Activated CD4-positive, alpha-beta memory T cell treated with anti-CD3 and anti-CD28 coated beads, Interleukin-2, amount 10 ng/mL, durations not matched to agents 7 days and 5 days (primary cell): ENCODE measurements around the gene CHRNG. TPM values are rescaled to one million over a fixed set of nuclear protein-coding genes. Genes with fewer than 3 reads are reported as not detected.

Experiments used
- CTCF ChIA-PET: fragments of 350-600 bp; sonication (Branson Sonifier 250); formaldehyde crosslinking; loops from one replicate; lab custom pipeline; 2021; ENCODE audit warnings: antibody characterized with exemption, inconsistent platforms; lab: Charles Lee
- POLR2A ChIA-PET: fragments of 350-600 bp; sonication (Branson Sonifier 250); formaldehyde crosslinking; loops from one replicate; lab custom pipeline; 2021; ENCODE audit warnings: antibody characterized with exemption; lab: Charles Lee
- DNase-seq: peaks from one replicate; pipeline ENCODE4 v3.0.0-alpha.2; 2020
- H3K27ac Mint-ChIP-seq: one replicate; pipeline ENCODE4 v1.8.0; 2021; ENCODE audit warnings: mild to moderate bottlenecking, mixed read lengths
- H3K27me3 Mint-ChIP-seq: one replicate; pipeline ENCODE4 v1.8.0; 2021; ENCODE audit warnings: mixed read lengths
- H3K36me3 Mint-ChIP-seq: one replicate; pipeline ENCODE4 v1.8.0; 2021; ENCODE audit warnings: low read depth, mixed read lengths
- H3K4me1 Mint-ChIP-seq: one replicate; pipeline ENCODE4 v1.8.0; 2021; ENCODE audit warnings: mixed read lengths
- H3K4me3 Mint-ChIP-seq: one replicate; pipeline ENCODE4 v1.8.0; 2021; ENCODE audit warnings: mild to moderate bottlenecking, mixed read lengths
- H3K9me3 Mint-ChIP-seq: one replicate; pipeline ENCODE4 v1.8.0; 2021; ENCODE audit warnings: mixed read lengths
- total RNA-seq, 2 experiments: library from RNA; stranded (reverse); gene quantifications; one replicate each; pipeline ENCODE4 v1.2.3, GENCODE V29; 2021

Gene CHRNG
- total RNA-seq, 2 experiments from 2014 or later: not detected

DNA sequence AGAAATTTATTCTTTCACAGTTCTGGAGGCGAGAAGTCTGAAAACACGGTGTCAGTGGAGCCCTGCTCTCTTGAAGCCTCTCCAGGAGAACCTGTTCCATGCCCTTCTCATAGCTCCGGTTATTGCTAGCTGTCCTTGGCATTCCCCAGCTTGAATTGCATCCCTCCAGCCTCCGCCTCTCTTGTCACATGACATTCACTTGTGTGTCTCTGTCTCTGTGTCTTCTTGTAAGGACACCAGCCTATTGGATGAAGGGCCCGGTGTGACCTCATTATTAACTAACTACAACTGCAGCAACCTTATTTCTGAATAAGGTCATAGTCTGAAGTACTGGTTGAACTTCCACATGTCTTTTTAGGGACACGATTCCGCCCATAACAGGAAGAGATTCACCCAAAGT is 23.9 kb upstream of the CHRNG start:
- DNase-seq: no peak
- Mint-ChIP-seq H3K36me3 (no peaks in the 10 kb centered on the region), H3K27ac (no peak overlapping the region), H3K27me3 (peaks cover 13% of the 10 kb centered on the region), H3K9me3 (no peaks in the 10 kb centered on the region), H3K4me3 (no peak overlapping the region), H3K4me1 (no peaks in the 10 kb centered on the region)
- CTCF ChIA-PET: no interaction called here
- POLR2A ChIA-PET: no interaction called here

DNA sequence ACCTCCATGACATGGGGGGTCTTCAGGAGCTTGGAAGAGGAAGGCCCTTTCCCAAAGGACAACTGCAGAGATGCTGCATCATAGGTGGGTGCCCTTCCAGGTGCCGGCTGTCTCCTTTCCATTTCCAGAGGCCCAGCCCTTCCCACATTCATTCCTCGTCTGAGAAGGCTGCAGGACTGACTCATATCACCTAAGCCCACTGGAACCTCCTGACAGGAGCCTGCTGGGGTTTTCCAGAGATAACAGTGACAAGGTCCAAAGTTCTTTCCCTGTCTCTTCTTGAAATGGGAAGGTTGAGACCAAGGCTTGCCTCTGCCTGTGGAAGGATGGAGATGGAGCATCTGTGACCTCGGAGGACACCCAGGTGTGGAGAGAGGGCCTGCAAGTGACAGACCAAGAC is 22.9 kb upstream of the CHRNG start:
- H3K36me3 Mint-ChIP-seq: no peaks in the 10 kb centered on the region
- ChIA-PET CTCF (no interaction called here), POLR2A (no interaction called here)
- H3K9me3 Mint-ChIP-seq: no peaks in the 10 kb centered on the region
- H3K4me3 Mint-ChIP-seq: no peak overlapping the region
- no peak overlapping the region for H3K27ac Mint-ChIP-seq
- H3K4me1 Mint-ChIP-seq: peaks cover 2% of the 10 kb centered on the region
- H3K27me3 Mint-ChIP-seq: peaks cover 15% of the 10 kb centered on the region
- DNase-seq: no peak

DNA sequence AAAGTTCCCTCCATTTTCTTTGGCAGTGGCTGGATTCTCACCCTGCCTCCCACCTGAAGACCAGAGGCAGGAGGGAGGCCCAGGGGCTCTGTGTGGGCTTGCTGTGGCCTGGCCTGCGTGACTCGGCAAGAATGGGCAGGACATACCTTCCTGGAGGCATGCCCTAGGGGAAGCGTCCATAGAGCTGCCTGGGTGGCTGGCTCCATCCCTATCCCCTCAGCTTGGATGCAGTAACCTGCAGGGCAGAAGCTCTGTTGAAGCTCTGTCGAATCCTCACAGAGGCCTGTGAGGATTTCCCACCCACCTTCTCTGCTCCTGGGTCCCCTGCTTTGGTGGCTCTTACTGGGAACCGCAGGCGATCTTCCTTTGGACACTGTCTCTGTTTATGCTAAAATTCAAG is 20.6 kb upstream of the CHRNG start:
- H3K27me3 Mint-ChIP-seq: peaks cover 19% of the 10 kb centered on the region
- ChIA-PET CTCF (no interaction called here), POLR2A (no interaction called here)
- no peak for DNase-seq
- H3K4me3 Mint-ChIP-seq: no peak overlapping the region
- no peak overlapping the region for H3K27ac Mint-ChIP-seq
- peaks cover 6% of the 10 kb centered on the region for H3K4me1 Mint-ChIP-seq
- no peaks in the 10 kb centered on the region for H3K36me3 Mint-ChIP-seq
- H3K9me3 Mint-ChIP-seq: no peaks in the 10 kb centered on the region

DNA sequence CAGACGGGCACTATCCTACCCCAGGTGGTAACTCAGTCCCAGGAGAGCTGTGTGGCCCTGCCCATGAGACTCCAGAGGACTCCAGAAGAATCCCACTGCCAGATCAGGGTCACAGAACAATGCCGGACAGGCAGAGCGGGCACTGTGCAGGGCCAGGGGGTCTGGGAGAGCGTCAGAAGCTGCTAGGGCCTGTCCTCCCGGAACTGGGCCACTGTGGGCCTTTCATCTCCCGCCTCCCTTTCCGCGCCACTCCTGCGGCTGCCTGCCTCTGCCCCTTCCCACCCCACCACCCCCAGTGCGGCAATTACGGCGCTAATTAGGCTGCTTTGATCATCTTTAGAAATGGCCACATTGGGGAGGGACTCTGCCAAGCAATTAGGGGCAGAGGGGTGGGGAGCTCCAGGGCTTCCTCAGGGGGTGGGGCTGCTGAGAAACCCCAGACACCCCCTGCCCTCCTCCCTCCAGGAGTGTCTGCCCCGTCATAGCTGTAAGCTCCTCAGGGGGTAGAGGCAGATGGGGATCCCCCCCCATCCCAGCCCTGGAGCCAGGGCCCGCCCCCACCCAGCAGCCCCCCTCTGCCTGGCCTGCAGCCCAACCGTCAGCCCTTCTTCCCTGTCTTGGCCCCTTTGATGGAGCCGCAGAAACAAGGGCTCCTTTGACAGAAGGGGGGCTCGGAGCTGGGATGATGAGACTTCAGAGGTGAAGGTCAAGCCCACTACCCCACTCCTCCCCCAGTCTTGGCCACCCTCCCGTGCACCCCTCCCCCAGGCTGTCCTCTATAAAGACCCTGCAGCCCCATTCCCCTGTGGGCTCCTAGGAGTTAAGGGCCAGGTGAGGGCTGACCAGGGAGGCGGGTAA is 19.7 kb upstream of the CHRNG start, which contains the start of gene PRSS56:
Gene PRSS56 (plus strand): TSS at position 808 of the 858 bp plus-strand sequence. CDS start 211 bp downstream, outside the sequence.
- DNase-seq: no peak
- CTCF ChIA-PET: interaction anchor here (1.2 to 1.4 kb wide), 2 partner anchors 28 to 72 kb away, joined by 5 to 7 read pairs; no protein-coding TSS in a partner anchor
- Mint-ChIP-seq H3K36me3 (no peaks in the 10 kb centered on the region), H3K4me3 (no peak within 1 kb of the TSS), H3K9me3 (no peaks in the 10 kb centered on the region), H3K27me3 (peaks cover 22% of the 10 kb centered on the region), H3K27ac (no peak within 1 kb of the TSS), H3K4me1 (peaks cover 10% of the 10 kb centered on the region)
- POLR2A ChIA-PET: interaction anchor here (1.1 kb wide), 1 partner anchor 72 kb away, joined by 3 read pairs; no protein-coding TSS in a partner anchor

DNA sequence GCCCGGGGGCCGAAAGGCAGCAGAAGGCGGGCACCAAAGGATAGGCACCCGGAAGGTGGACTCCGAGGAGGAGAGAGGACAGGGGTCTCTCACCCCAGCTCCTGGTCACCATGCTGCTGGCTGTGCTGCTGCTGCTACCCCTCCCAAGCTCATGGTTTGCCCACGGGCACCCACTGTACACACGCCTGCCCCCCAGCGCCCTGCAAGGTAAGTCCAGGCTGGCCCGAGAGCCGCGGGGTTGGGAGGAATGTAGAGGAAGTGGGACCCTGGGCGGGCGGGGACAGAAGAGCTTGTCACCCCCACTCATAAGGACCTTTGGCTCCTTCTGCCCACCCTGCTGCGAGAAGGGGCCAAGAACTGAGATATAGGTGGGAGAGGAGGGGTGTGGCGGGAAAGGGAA is 19.0 kb upstream of the CHRNG start:
- H3K27ac Mint-ChIP-seq: no peak overlapping the region
- no peaks in the 10 kb centered on the region for H3K9me3 Mint-ChIP-seq
- ChIA-PET CTCF (interaction anchor here (1.2 to 1.4 kb wide), 2 partner anchors 27 to 73 kb away, joined by 5 to 7 read pairs; no protein-coding TSS in a partner anchor), POLR2A (interaction anchor here (1.1 kb wide), 1 partner anchor 73 kb away, joined by 3 read pairs; no protein-coding TSS in a partner anchor)
- no peak for DNase-seq
- peaks cover 10% of the 10 kb centered on the region for H3K4me1 Mint-ChIP-seq
- no peaks in the 10 kb centered on the region for H3K36me3 Mint-ChIP-seq
- no peak overlapping the region for H3K4me3 Mint-ChIP-seq
- H3K27me3 Mint-ChIP-seq: peaks cover 24% of the 10 kb centered on the region

DNA sequence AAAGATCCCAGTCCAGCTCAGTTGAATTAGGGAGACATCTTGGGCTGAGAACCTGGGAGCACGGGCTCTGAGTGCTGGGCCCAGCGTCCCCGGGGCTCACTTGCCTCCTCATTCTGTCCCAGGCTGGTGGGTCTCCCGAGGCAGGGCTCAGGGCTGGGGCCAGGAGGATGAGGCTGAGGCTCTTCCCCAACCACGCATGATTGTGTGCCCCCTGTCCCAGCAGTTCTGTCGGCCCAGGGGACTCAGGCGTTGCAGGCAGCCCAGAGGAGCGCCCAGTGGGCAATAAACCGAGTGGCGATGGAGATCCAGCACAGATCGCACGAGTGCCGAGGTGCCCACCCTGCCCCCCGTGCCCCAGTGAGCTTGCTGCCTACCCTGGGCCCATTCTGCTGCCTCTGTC is 18.4 kb upstream of the CHRNG start:
- peaks cover 22% of the 10 kb centered on the region for H3K27me3 Mint-ChIP-seq
- POLR2A ChIA-PET: interaction anchor here (1.1 kb wide), 1 partner anchor 74 kb away, joined by 3 read pairs; no protein-coding TSS in a partner anchor
- H3K4me1 Mint-ChIP-seq: peaks cover 10% of the 10 kb centered on the region

DNA sequence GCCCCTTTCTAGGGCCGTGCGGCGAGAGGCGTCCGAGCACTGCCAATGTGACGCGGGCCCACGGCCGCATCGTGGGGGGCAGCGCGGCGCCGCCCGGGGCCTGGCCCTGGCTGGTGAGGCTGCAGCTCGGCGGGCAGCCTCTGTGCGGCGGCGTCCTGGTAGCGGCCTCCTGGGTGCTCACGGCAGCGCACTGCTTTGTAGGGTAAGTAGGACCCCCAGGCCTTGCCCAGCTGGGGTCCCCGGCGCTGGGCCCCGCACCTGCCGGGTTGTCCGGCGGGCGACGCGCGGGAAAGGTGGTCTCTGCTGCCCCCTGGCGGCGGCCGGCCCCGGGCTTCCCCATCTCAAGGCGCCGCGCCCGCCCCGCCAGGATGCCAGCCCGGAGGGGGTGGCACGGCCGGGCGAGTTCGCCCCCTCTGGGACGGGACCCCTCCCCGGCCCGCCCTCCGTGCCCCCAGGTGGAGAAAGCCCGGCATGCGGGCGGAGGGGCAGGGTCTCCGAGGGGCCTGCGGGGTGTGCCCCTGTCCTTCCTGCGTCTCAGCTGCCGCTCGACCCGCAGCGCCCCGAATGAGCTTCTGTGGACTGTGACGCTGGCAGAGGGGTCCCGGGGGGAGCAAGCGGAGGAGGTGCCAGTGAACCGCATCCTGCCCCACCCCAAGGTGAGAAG is 17.4 kb upstream of the CHRNG start:
- Mint-ChIP-seq H3K4me3 (no peak overlapping the region), H3K9me3 (no peaks in the 10 kb centered on the region), H3K27me3 (peaks cover 25% of the 10 kb centered on the region), H3K36me3 (no peaks in the 10 kb centered on the region), H3K4me1 (peaks cover 10% of the 10 kb centered on the region), H3K27ac (no peak overlapping the region)
- peak; percentile 64 for DNase-seq
- CTCF ChIA-PET: interaction anchor here (0.9 to 2.2 kb wide), 3 partner anchors 9 to 76 kb away, joined by 3 to 9 read pairs (median 3); no protein-coding TSS in a partner anchor
- POLR2A ChIA-PET: no interaction called here

More for the DNA sequence above, 18.4 kb upstream of the CHRNG start:
- CTCF ChIA-PET: interaction anchor here (1.2 to 1.4 kb wide), 2 partner anchors 27 to 73 kb away, joined by 5 to 7 read pairs; no protein-coding TSS in a partner anchor
- DNase-seq: no peak
- Mint-ChIP-seq H3K36me3 (no peaks in the 10 kb centered on the region), H3K27ac (no peak overlapping the region), H3K4me3 (no peak overlapping the region), H3K9me3 (no peaks in the 10 kb centered on the region)

DNA sequence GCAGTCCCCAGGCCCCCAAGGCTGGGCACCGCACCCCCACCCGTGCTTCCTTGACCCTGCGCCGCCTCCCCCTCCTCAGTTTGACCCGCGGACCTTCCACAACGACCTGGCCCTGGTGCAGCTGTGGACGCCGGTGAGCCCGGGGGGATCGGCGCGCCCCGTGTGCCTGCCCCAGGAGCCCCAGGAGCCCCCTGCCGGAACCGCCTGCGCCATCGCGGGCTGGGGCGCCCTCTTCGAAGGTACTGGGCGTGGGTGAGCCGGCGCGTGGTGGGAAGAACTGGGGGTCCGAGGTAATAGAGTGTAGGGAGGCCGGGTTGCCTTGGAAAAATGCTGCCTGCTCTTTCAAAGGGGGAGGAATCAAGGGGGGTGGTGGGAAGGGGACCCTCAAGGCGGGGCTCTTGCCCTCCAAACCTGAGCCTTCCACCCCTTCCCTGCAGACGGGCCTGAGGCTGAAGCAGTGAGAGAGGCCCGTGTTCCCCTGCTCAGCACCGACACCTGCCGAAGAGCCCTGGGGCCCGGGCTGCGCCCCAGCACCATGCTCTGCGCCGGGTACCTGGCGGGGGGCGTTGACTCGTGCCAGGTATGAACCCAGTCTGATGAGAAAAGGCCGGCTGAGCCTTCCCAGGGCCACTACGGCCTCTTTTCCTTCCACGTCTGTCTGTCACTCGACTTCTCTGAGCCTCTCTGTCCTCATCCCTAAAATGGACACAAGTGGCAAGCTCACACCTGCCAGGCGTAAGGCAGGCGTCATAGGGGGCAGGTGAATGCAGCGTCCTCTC is 16.7 kb upstream of the CHRNG start:
- Mint-ChIP-seq H3K4me1 (peaks cover 10% of the 10 kb centered on the region), H3K27me3 (peaks cover 29% of the 10 kb centered on the region), H3K36me3 (no peaks in the 10 kb centered on the region), H3K9me3 (no peaks in the 10 kb centered on the region), H3K4me3 (no peak overlapping the region), H3K27ac (no peak overlapping the region)
- POLR2A ChIA-PET: no interaction called here
- no peak for DNase-seq
- CTCF ChIA-PET: interaction anchor here (0.9 to 2.2 kb wide), 3 partner anchors 10 to 76 kb away, joined by 3 to 9 read pairs (median 3); no protein-coding TSS in a partner anchor

DNA sequence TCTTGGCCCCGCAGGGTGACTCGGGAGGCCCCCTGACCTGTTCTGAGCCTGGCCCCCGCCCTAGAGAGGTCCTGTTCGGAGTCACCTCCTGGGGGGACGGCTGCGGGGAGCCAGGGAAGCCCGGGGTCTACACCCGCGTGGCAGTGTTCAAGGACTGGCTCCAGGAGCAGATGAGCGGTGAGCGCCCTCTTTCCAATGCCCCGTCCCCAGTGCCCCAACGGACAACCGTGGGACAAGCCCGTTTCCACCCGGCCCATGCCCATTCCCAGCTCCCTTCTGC is 16.1 kb upstream of the CHRNG start:
- Mint-ChIP-seq H3K4me3 (no peak overlapping the region), H3K9me3 (no peaks in the 10 kb centered on the region), H3K27ac (no peak overlapping the region), H3K4me1 (peaks cover 12% of the 10 kb centered on the region), H3K36me3 (no peaks in the 10 kb centered on the region), H3K27me3 (peaks cover 32% of the 10 kb centered on the region)
- no peak for DNase-seq
- POLR2A ChIA-PET: no interaction called here
- CTCF ChIA-PET: interaction anchor here (2.2 kb wide), 1 partner anchor 77 kb away, joined by 9 read pairs; no protein-coding TSS in a partner anchor

DNA sequence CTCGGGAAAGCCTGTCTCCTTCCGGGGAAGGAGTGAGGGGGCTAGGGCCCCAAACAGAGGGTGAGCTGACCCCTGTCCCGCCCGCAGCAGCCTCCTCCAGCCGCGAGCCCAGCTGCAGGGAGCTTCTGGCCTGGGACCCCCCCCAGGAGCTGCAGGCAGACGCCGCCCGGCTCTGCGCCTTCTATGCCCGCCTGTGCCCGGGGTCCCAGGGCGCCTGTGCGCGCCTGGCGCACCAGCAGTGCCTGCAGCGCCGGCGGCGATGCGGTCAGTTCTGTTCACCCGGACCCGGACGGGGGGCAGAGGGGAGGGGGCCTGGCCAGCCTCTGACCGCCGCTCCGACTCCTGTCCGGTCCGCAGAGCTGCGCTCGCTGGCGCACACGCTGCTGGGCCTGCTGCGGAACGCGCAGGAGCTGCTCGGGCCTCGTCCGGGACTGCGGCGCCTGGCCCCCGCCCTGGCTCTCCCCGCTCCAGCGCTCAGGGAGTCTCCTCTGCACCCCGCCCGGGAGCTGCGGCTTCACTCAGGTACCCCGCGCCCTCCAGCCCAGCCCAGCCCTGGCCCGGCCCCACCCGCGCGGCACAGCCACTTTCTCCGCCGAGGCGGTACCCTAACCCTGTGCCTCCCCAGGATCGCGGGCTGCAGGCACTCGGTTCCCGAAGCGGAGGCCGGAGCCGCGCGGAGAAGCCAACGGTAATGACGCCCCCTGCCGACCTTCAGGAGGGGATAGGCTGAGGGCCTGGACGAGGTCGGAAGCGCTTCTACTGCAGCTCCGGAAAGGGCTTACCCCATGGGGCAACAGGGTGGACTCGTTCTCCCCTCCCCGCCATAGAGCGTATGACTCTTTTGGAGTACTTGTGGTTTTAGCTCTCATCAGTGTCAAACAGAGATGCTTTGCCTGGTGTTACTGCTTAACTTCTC is 15.6 kb upstream of the CHRNG start:
- CTCF ChIA-PET: interaction anchor here (2.2 kb wide), 1 partner anchor 77 kb away, joined by 9 read pairs; no protein-coding TSS in a partner anchor

DNA sequence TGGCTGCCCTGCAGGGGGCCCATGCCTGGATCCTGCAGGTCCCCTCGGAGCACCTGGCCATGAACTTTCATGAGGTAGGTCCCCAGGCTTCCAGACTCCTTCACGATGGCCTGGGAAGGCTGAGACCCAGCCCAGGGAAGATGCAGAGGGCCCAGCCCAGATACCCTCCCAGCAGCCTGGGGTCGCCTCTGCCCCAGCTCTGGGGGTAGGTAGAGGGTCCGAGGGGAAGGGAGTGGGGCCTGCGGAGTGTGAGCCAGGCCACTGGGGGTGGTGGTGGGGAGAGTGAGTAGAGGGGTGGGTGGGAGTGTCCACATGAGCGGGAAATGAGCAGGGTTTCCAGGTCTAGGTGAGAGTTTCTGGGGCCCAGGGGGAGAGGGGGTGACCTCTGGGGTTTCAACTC is 14.7 kb upstream of the CHRNG start:
- Mint-ChIP-seq H3K4me1 (peaks cover 22% of the 10 kb centered on the region), H3K4me3 (no peak overlapping the region), H3K36me3 (no peaks in the 10 kb centered on the region), H3K27me3 (peaks cover 39% of the 10 kb centered on the region), H3K27ac (no peak overlapping the region), H3K9me3 (no peaks in the 10 kb centered on the region)
- no peak for DNase-seq
- ChIA-PET CTCF (no interaction called here), POLR2A (no interaction called here)

More for the DNA sequence above, 15.6 kb upstream of the CHRNG start:
- H3K27me3 Mint-ChIP-seq: peaks cover 38% of the 10 kb centered on the region
- H3K4me3 Mint-ChIP-seq: no peak overlapping the region
- POLR2A ChIA-PET: no interaction called here
- H3K36me3 Mint-ChIP-seq: no peaks in the 10 kb centered on the region
- no peaks in the 10 kb centered on the region for H3K9me3 Mint-ChIP-seq
- no peak overlapping the region for H3K27ac Mint-ChIP-seq
- peaks cover 18% of the 10 kb centered on the region for H3K4me1 Mint-ChIP-seq
- DNase-seq: peak; percentile 25

DNA sequence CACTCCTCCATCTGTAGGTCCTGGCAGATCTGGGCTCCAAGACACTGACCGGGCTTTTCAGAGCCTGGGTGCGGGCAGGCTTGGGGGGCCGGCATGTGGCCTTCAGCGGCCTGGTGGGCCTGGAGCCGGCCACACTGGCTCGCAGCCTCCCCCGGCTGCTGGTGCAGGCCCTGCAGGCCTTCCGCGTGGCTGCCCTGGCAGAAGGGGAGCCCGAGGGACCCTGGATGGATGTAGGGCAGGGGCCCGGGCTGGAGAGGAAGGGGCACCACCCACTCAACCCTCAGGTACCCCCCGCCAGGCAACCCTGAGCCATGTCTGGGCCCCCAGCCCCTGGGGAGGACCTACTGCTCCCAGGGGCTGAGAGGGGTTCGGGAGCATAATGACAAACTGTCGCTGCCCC is 14.3 kb upstream of the CHRNG start:
- H3K9me3 Mint-ChIP-seq: no peaks in the 10 kb centered on the region
- H3K27ac Mint-ChIP-seq: no peak overlapping the region
- ChIA-PET POLR2A (no interaction called here), CTCF (no interaction called here)
- no peaks in the 10 kb centered on the region for H3K36me3 Mint-ChIP-seq
- no peak for DNase-seq
- peaks cover 22% of the 10 kb centered on the region for H3K4me1 Mint-ChIP-seq
- H3K4me3 Mint-ChIP-seq: no peak overlapping the region
- H3K27me3 Mint-ChIP-seq: peaks cover 38% of the 10 kb centered on the region
